ENCODE measurements around the gene TSPO2. TPM values are rescaled to one million over a fixed set of nuclear protein-coding genes. Genes with fewer than 3 reads are reported as not detected.
A peak's percentile ranks its signal among the peaks of the same experiment; 100 is the strongest.

The TSPO2 gene
- total and polyA plus RNA-seq, 2 of the 13 experiments (the other 11 are each of a cell fraction or from before 2014, with no cell fraction given) = 0.55 TPM; not detected in 1

GRCh38 chr6:41071923-41072835, 29.9 kb downstream of the TSPO2 start, which contains the start of gene OARD1 (continued):
- TF ChIP-seq GMEB1 (CRISPR knock-in tag; IDR thresholded peaks at IDR 0.05; ENCODE audit: borderline replicate concordance) (peak; percentile 84), CBX1 (IDR thresholded peaks at IDR 0.05; ENCODE audit: low read depth) (peak; percentile 16), ATF1 (CRISPR knock-in tag; IDR thresholded peaks at IDR 0.05) (peak; percentile 56; the same call in 1 of the 2 replicates), NR2C2 (CRISPR knock-in tag; IDR thresholded peaks at IDR 0.05; ENCODE audit: borderline replicate concordance) (peak; percentile 6; the same call in 1 of the 2 replicates), CENPBD1 (CRISPR knock-in tag; IDR thresholded peaks at IDR 0.05; ENCODE audit: borderline replicate concordance, low read depth) (0 out of 2 replicates have a peak, but pooled peaks have one; percentile 57), ZFYVE20 (CRISPR knock-in tag; IDR thresholded peaks at IDR 0.05; ENCODE audit: borderline replicate concordance, low read depth) (no peak), MEF2D (CRISPR knock-in tag; IDR thresholded peaks at IDR 0.05) (peak; percentile 96), ZMYM3 (CRISPR knock-in tag; IDR thresholded peaks at IDR 0.05) (no peak), ZNF790 (CRISPR knock-in tag; IDR thresholded peaks at IDR 0.05; ENCODE audit: borderline replicate concordance) (0 out of 2 replicates have a peak, but pooled peaks have one; percentile 23), BRCA1 (CRISPR knock-in tag; IDR thresholded peaks at IDR 0.05) (peak; percentile 66), MAZ (IDR thresholded peaks at IDR 0.05; ENCODE audit: borderline replicate concordance, low read depth, low read length) (no peak), MAZ (CRISPR knock-in tag; IDR thresholded peaks at IDR 0.05; ENCODE audit: low read depth) (no peak), DMAP1 (CRISPR knock-in tag; IDR thresholded peaks at IDR 0.05) (peak; percentile 66; the same call in 1 of the 2 replicates), MIER2 (CRISPR knock-in tag; IDR thresholded peaks at IDR 0.05) (peak; percentile 39; the same call in 1 of the 2 replicates), ZHX1 (CRISPR knock-in tag; IDR thresholded peaks at IDR 0.05; ENCODE audit: low read depth) (peak; percentile 47; the same call in 1 of the 2 replicates), PRMT3 (CRISPR knock-in tag; IDR thresholded peaks at IDR 0.05; ENCODE audit: borderline replicate concordance, low read depth) (no peak), POGZ (CRISPR knock-in tag; IDR thresholded peaks at IDR 0.05) (peak; percentile 87; the same call in 1 of the 2 replicates), ZNF263 (CRISPR knock-in tag; IDR thresholded peaks at IDR 0.05) (peak; percentile 28; the same call in 1 of the 2 replicates), HNRNPH1 (optimal IDR thresholded peaks at IDR 0.05; ENCODE audit: low read depth, low read length) (no peak), ZNF484 (CRISPR knock-in tag; IDR thresholded peaks at IDR 0.05; ENCODE audit: borderline replicate concordance, low read depth) (no peak), ZBTB3 (CRISPR knock-in tag; IDR thresholded peaks at IDR 0.05; ENCODE audit: borderline replicate concordance, low read depth) (peak; percentile 85; the same call in 1 of the 2 replicates), ZBTB8A (CRISPR knock-in tag; IDR thresholded peaks at IDR 0.05; ENCODE audit: borderline replicate concordance, low read depth) (0 out of 2 replicates have a peak, but pooled peaks have one; percentile 58), MEIS1 (CRISPR knock-in tag; IDR thresholded peaks at IDR 0.05; ENCODE audit: borderline replicate concordance) (0 out of 2 replicates have a peak, but pooled peaks have one; percentile 57), ZFP82 (CRISPR knock-in tag; IDR thresholded peaks at IDR 0.05; ENCODE audit: borderline replicate concordance) (0 out of 2 replicates have a peak, but pooled peaks have one; percentile 22)

Measured in HepG2 (cell line).